ENCODE data around the gene TTC16.

The TTC16 gene

DNA sequence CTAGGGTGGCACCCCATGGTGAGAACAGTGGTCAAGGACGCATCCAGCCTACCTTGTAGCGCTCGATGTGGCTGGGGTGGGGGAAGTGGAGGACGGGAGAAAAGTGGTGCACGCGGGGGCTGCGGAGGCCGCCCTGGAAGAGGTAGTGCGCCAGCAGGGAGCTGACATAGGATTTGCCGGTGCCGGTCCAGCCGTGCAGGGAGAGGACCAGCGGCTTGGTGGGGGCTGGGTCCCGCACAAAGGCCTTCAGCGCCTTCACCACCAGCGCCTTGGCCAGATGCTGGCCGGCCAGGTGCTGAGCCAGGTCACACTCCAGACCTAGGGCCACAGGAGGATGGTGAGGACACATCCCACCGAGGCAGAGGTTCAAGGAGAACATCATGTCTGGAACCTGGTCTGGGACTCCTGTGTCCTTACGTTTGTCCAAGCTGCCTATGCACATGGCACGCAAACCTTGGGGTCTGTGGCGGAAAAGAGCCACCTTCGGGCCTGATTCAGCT lies 18.4 kb downstream of the TTC16 start:
- FAIRE-seq = no peak
- DNase-seq (ENCODE audit: insufficient read length, low spot score) = no peak
- TF ChIP-seq SPI1 (IDR thresholded peaks at IDR 0.05; ENCODE audit: low read depth, low read length) (no peak), PAX5 (IDR thresholded peaks at IDR 0.05; ENCODE audit: insufficient read depth, low read length, severe bottlenecking) (no peak), POLR2A (IDR thresholded peaks at IDR 0.05; ENCODE audit: low read depth, low read length) (no peak), POU2F2 (IDR thresholded peaks at IDR 0.05; ENCODE audit: low read depth, low read length) (no peak), POLR2AphosphoS5 (IDR thresholded peaks at IDR 0.05; ENCODE audit: low read depth, low read length) (no peak), TAF1 (IDR thresholded peaks at IDR 0.05; ENCODE audit: low read depth, low read length) (no peak)

DNA sequence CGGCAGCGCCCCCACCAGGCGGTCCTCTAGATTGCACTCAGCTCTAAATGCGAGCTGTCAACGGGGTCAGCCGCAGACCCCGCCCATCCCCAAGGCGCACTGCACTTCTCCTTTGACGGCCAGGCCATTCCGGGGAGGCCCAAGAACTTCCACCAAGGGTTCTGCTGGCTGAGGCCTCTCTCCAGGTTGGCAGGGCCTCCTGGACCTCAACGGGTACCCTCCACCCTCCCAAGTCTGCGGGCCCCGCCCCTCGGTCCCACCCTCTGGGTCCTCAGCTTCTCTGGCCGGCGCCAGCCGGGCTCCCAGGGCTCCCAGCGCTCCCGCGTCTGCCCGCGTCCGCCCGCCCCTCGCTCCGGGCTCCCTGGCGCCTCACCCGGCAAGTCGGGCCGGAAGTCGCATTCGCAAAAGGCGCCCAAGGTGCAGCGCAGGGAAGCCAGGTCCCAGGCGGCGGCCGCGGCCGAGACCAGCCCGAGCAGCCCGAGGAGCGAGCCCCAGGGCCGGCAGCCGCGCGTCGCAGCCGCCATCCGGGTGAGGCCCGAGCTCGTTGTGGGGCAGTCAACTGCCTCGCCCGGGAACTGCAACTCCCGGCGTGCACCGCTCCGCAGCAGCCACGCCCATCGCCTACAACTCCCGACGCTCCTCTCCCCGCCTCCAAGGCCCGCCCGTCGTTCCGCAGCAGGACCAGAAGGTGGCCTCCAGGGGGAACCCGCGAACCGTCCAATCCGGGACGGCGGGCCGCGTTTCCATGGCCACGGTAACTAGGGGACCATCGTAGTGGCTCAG lies 19.1 kb downstream of the TTC16 start, which contains the start of gene TOR2A:
TSS of gene TOR2A (minus strand) at position 548 of the 783 bp plus-strand sequence. CDS start at position 524, 24 bp downstream.
- peak; percentile 98 for DNase-seq (ENCODE audit: insufficient read length, low spot score)
- TF ChIP-seq POLR2A (IDR thresholded peaks at IDR 0.05; ENCODE audit: low read depth, low read length) = no peak
- TF ChIP-seq POU2F2 (IDR thresholded peaks at IDR 0.05; ENCODE audit: low read depth, low read length) = peak; percentile 59; the same call in 1 of the 2 replicates
- TF ChIP-seq SPI1 (IDR thresholded peaks at IDR 0.05; ENCODE audit: low read depth, low read length) = peak; percentile 68
- TF ChIP-seq PAX5 (IDR thresholded peaks at IDR 0.05; ENCODE audit: insufficient read depth, low read length, severe bottlenecking) = no peak
- peak; percentile 70 for TF ChIP-seq TAF1 (IDR thresholded peaks at IDR 0.05; ENCODE audit: low read depth, low read length)
- 0 out of 2 replicates have a peak, but pooled peaks have one; percentile 39 for TF ChIP-seq POLR2AphosphoS5 (IDR thresholded peaks at IDR 0.05; ENCODE audit: low read depth, low read length)
- FAIRE-seq = peak; percentile 99

DNA sequence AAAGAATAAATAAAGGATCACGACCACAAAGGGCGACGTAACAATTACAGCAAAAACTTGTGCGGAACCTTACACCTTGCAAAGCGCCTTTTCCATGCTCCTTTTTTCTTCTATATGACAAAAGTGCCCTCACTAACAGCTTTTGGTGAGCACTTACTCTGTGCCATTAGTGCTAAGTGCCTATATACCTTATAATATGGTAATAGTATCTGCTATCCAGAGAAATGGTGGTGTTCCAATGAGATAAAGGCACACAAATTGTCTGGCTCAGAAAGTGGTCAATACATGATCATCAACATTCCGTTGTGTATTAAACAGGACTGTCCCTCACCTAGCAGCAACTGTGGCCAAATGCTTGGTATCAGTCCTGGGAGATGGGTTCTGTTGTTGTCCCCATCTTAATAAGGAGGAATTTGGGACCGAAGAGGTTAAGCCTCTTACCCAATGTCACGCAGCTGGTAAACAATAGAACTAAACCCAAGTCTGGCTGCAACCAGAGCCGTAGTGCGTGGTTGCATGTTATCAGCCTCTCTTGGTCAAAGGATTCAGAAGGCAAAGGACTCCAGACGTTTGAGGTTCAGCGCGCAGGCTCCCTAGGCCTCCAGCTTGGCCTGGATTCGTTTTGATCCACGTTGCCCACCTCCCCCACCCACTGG lies 19.8 kb downstream of the TTC16 start:
- TF ChIP-seq SPI1 (IDR thresholded peaks at IDR 0.05; ENCODE audit: low read depth, low read length) = no peak
- TF ChIP-seq POLR2AphosphoS5 (IDR thresholded peaks at IDR 0.05; ENCODE audit: low read depth, low read length) = no peak; the same call in 1 of the 2 replicates
- no peak for TF ChIP-seq TAF1 (IDR thresholded peaks at IDR 0.05; ENCODE audit: low read depth, low read length)
- no peak for TF ChIP-seq POU2F2 (IDR thresholded peaks at IDR 0.05; ENCODE audit: low read depth, low read length)
- TF ChIP-seq POLR2A (IDR thresholded peaks at IDR 0.05; ENCODE audit: low read depth, low read length) = no peak
- TF ChIP-seq PAX5 (IDR thresholded peaks at IDR 0.05; ENCODE audit: insufficient read depth, low read length, severe bottlenecking) = no peak
- no peak for DNase-seq (ENCODE audit: insufficient read length, low spot score)
- FAIRE-seq = peak; percentile 13

DNA sequence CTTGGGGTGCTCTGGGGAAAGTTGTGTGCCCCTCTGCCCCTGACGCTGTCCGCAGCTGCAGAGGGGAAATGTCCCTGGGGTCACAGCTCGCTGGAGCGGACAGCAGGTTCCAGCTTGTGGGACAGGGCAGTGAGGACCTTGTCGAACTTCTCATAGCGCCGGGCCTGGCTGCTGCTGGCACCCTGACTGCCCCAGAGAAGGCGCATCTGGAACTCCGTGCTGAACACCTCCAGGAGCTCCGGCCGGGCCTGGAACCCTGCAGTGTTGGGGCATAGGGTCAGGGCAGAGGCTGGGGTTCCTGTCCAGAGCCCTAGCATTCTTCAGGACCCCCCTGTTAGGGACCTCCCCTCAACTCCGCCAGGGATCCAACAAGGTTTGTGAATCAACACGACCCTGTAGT lies 22.8 kb downstream of the TTC16 start:
- DNase-seq (ENCODE audit: insufficient read length, low spot score) (no peak), FAIRE-seq (no peak)
- TF ChIP-seq TAF1 (IDR thresholded peaks at IDR 0.05; ENCODE audit: low read depth, low read length) (no peak), POLR2AphosphoS5 (IDR thresholded peaks at IDR 0.05; ENCODE audit: low read depth, low read length) (no peak), SPI1 (IDR thresholded peaks at IDR 0.05; ENCODE audit: low read depth, low read length) (no peak), PAX5 (IDR thresholded peaks at IDR 0.05; ENCODE audit: insufficient read depth, low read length, severe bottlenecking) (no peak), POU2F2 (IDR thresholded peaks at IDR 0.05; ENCODE audit: low read depth, low read length) (no peak), POLR2A (IDR thresholded peaks at IDR 0.05; ENCODE audit: low read depth, low read length) (no peak)

DNA sequence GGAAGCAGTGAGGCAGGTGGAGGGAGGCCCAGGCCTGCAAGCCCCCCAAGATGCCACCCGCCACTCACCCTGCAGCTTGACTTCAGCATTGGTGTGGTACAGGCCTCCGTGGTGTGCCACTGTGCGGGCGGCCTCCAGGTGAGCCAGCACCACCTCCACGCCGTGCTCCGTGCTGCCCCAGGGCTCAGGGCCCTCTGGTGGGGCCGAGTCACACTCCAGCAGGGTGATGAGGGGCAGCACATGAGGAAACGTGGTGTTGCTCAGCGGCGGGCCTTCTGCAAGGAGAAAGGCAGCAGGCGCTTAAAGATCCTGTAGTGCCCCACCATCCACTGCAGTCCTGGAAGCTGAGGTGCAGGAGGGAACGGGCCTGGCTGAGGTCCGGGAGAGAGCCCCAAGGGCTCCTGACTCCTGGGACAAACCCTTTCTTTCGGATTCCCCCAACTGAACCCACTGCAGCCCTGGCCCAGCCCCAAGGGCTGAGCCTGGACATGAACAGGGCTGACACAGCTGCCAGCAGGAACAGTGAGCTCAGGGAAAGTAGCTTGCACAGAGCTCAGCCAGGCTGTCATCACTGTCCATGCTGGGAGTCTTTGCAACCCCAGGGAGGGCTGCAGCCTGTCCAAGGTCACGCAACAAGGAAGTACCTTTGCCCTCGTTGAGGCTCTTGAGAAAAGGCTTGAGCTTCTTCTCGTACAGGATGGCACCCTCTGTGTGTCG lies 23.9 kb downstream of the TTC16 start:
- no peak for FAIRE-seq
- TF ChIP-seq POU2F2 (IDR thresholded peaks at IDR 0.05; ENCODE audit: low read depth, low read length) (no peak), SPI1 (IDR thresholded peaks at IDR 0.05; ENCODE audit: low read depth, low read length) (no peak), POLR2AphosphoS5 (IDR thresholded peaks at IDR 0.05; ENCODE audit: low read depth, low read length) (no peak), POLR2A (IDR thresholded peaks at IDR 0.05; ENCODE audit: low read depth, low read length) (no peak), TAF1 (IDR thresholded peaks at IDR 0.05; ENCODE audit: low read depth, low read length) (no peak), PAX5 (IDR thresholded peaks at IDR 0.05; ENCODE audit: insufficient read depth, low read length, severe bottlenecking) (no peak)
- no peak for DNase-seq (ENCODE audit: insufficient read length, low spot score)

DNA sequence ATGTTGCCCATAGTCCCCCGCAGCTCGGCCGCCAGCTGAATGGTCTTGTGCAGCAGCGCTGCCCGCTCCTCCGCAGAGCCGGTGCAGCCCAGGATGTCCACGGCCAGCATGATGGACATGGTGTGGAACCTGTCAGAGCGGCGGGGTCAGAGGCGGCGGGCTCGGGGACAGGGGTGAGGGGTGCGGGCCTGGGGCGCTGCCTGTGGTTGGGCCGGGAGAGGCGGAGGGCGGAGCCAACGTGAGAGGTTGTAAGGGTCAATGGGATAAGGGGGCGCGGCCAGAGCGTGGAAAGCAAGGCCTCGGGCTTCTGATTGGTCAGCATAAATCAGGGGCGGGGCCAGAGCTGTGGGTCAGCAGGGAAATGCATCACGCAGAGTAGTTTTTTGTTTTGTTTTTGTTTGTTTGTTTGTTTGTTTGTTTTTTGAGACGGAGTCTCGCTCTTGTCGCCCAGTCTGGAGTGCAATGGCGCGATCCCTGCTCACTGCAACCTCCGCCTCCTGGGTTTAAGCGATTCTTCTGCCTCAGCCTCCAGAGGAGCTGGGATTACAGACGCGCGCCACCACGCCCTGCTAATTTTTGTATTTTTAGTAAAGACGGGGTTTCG lies 26.1 kb downstream of the TTC16 start:
- DNase-seq (ENCODE audit: insufficient read length, low spot score) = no peak
- no peak for FAIRE-seq
- TF ChIP-seq POLR2A (IDR thresholded peaks at IDR 0.05; ENCODE audit: low read depth, low read length) (no peak), TAF1 (IDR thresholded peaks at IDR 0.05; ENCODE audit: low read depth, low read length) (no peak), PAX5 (IDR thresholded peaks at IDR 0.05; ENCODE audit: insufficient read depth, low read length, severe bottlenecking) (no peak), POLR2AphosphoS5 (IDR thresholded peaks at IDR 0.05; ENCODE audit: low read depth, low read length) (no peak), SPI1 (IDR thresholded peaks at IDR 0.05; ENCODE audit: low read depth, low read length) (no peak), POU2F2 (IDR thresholded peaks at IDR 0.05; ENCODE audit: low read depth, low read length) (no peak)

DNA sequence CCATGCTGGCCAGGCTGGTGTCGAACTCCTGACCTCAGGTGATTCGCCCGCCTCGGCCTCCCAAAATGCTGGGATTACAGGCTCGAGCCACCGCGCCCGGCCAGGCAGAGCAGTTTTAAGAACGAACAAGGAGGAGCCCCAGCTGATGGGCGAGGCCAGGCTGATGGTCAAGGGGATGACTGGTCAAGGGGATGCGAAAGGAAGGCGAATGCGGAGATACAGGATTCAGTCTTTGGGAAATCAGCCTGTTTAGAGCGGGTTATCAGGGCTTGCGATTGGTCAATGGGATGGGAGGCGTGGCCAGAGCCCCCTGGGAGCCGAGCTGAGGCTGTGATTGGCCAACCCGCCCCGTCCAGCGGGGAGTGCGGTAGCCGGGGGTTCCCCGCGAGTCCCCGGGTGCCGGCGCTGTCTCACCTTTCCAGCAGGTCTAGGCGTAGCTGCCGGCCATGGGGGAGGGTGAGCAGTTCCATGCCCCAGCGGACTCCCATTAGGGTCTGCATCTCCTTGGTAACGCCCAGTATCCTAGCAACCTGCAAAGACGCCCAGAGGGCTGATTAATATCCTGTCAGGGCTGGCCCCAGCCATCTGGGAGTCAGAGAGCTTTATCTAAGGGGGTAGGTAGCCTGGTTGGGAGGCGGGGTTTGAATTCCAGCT lies 26.7 kb downstream of the TTC16 start:
- no peak for TF ChIP-seq POLR2AphosphoS5 (IDR thresholded peaks at IDR 0.05; ENCODE audit: low read depth, low read length)
- no peak for TF ChIP-seq POLR2A (IDR thresholded peaks at IDR 0.05; ENCODE audit: low read depth, low read length)
- no peak for TF ChIP-seq PAX5 (IDR thresholded peaks at IDR 0.05; ENCODE audit: insufficient read depth, low read length, severe bottlenecking)
- no peak for TF ChIP-seq POU2F2 (IDR thresholded peaks at IDR 0.05; ENCODE audit: low read depth, low read length)
- TF ChIP-seq TAF1 (IDR thresholded peaks at IDR 0.05; ENCODE audit: low read depth, low read length) = no peak
- TF ChIP-seq SPI1 (IDR thresholded peaks at IDR 0.05; ENCODE audit: low read depth, low read length) = no peak
- no peak for FAIRE-seq
- DNase-seq (ENCODE audit: insufficient read length, low spot score) = no peak

Measured in GM12891 (cell line).